ENCODE measurements around the gene DBNDD1. TPM values are rescaled to one million over a fixed set of nuclear protein-coding genes. Genes with fewer than 3 reads are reported as not detected.
"Not testable (repeated sequence)": the region's sequence is repeated elsewhere in the genome, so short reads cannot be mapped to it uniquely, and the experiment has no call there.

Gene DBNDD1
- total RNA-seq, 2 experiments from 2014 or later = not detected

DNA sequence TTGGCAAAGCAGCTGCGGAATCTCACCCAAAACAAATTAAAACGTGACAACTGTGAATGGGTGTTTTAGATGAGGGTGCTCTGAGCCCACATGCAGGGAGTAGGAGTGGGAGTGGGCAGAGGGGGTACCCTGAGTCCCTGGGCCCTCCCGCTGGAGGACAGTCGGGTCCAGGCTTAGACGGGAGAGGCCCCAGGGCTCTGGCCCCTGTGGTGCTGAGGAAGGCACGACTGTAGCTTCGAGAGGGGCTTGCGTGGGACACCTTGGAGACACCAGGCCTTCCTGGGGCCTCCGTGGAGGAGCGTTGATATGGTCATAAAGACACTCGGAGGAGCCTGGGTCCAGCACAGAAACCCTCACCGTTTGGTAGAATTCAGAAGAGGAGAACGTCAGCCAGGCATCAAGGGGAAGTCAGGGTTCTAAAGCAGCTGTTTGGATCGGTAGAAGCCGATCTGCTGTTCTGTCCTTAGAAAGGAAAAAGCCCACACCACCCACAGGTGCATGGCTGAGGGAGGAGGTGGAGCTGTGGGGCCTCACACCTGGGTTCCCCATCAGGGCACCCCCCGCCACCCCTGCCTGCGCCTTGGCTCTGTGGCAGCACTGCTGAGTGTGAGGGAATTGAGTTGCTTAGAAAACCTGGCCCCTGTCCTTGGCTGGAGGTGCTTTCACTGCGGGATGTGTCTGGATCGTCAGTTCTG lies 18.4 kb downstream of the DBNDD1 start:
- ATAC-seq (no peak), DNase-seq (no peak)
- CTCF ChIA-PET = no interaction called here
- peaks cover 5% of the 10 kb centered on the region for H3K4me1 Mint-ChIP-seq
- H3K27ac Mint-ChIP-seq = no peak overlapping the region
- peaks cover 7% of the 10 kb centered on the region for H3K9me3 Mint-ChIP-seq (ENCODE audit: low read depth)
- no peak overlapping the region for H3K4me3 Mint-ChIP-seq
- no peaks in the 10 kb centered on the region for H3K27me3 Mint-ChIP-seq
- H3K36me3 Mint-ChIP-seq = peaks cover 29% of the 10 kb centered on the region

DNA sequence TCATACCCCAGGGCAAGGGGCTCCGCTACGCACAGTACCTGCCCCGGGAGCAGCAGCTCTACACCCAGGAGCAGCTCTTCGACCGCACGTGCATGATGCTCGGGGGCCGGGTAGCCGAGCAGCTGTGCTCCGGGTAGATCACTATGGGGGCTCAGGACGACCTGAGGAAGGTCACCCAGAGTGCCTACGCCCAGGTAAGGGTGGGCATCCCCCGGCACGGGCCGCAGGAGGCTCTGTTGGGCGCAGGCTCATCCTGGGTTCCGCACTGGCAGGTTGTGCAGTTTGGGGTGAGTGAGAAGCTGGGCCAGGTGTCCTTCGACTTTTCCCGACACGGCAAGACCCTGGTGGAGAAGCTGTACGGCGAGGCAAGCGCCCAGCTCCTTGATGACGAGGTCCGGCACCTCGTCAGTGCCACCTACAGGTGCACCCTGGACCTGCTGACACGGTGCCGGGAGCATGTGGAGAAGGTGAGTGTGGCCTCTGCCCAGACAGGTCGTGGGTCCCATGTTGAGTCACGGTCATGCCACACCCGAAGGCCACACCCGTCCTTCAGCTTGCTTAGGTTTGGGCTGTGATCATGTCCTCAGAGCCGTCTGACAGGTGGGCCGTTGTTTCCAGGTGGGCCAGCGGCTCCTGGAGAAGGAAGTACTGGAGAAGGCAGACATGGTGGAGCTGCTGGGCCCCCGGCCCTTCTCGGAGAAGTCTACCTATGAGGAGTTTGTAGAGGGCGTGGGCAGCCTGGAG lies 19.3 kb downstream of the DBNDD1 start:
- H3K36me3 Mint-ChIP-seq = peaks cover 38% of the 10 kb centered on the region
- CTCF ChIA-PET = no interaction called here

DNA sequence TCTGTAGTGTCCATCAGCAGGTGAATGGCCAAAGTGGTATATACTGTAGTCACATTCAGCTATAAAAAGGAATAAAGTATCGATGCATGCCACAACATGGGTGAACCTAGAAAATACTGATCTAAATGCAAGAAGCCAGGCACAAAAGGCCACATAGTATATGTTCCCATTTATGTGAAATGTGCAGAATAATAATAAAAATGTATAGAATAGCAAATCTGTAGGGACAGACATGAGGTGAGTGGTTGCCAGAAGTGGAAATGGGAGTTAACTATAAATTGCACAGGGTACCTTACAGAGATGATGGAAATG lies 23.1 kb downstream of the DBNDD1 start:
- peak overlapping the region; percentile 91 for H3K27ac Mint-ChIP-seq
- ATAC-seq (no peak), DNase-seq (no peak)
- H3K36me3 Mint-ChIP-seq = peaks cover 74% of the 10 kb centered on the region
- peaks cover 33% of the 10 kb centered on the region for H3K9me3 Mint-ChIP-seq (ENCODE audit: low read depth)
- H3K4me3 Mint-ChIP-seq = peak overlapping the region; percentile 41
- H3K27me3 Mint-ChIP-seq = no peaks in the 10 kb centered on the region
- CTCF ChIA-PET = interaction anchor here (1.5 kb wide), 1 partner anchor 24 kb away, joined by 3 read pairs; the partner anchor contains the start of gene DBNDD1
- H3K4me1 Mint-ChIP-seq = peaks cover 15% of the 10 kb centered on the region

More for the DNA sequence above, 19.3 kb downstream of the DBNDD1 start:
- no peaks in the 10 kb centered on the region for H3K27me3 Mint-ChIP-seq
- H3K9me3 Mint-ChIP-seq (ENCODE audit: low read depth) = peaks cover 16% of the 10 kb centered on the region
- no peak overlapping the region for H3K27ac Mint-ChIP-seq
- H3K4me1 Mint-ChIP-seq = peaks cover 9% of the 10 kb centered on the region
- no peak for DNase-seq
- H3K4me3 Mint-ChIP-seq = no peak overlapping the region
- ATAC-seq = no peak

DNA sequence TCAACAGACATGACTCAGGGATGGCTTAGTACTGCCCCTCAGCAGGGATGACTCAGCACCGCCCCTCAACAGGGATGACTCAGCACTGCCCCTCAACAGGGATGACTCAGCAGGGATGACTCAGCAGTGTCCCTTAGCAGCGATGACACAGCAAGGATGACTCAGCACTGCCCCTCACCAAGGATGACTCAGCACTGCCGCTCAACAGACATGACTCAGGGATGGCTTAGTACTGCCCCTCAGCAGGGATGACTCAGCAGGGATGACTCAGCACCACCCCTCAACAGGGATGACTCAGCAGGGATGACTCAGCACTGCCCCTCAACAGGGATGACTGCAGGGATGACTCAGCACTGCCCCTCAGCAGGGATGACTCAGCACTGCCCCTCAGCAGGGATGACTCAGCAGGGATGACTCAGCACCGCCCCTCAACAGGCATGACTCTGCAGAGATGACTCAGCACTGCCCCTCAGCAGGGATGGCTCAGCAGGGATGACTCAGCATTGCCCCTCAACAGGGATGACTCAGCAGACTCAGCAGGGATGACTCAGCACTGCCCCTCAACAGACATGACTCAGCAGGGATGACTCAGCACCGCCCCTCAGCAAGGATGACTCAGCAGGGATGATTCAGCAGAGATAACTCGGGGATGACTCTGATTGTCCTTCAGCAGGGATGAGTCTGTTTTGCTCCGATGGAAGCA lies 23.6 kb downstream of the DBNDD1 start:
- Mint-ChIP-seq H3K27ac (peak overlapping the region; percentile 91), H3K36me3 (peaks cover 79% of the 10 kb centered on the region), H3K9me3 (ENCODE audit: low read depth) (peaks cover 34% of the 10 kb centered on the region), H3K4me1 (peaks cover 15% of the 10 kb centered on the region), H3K4me3 (peak overlapping the region; percentile 41)
- H3K27me3 Mint-ChIP-seq, CTCF ChIA-PET: not testable (repeated sequence)
- DNase-seq = peak; percentile 88
- peak; percentile 69 for ATAC-seq

DNA sequence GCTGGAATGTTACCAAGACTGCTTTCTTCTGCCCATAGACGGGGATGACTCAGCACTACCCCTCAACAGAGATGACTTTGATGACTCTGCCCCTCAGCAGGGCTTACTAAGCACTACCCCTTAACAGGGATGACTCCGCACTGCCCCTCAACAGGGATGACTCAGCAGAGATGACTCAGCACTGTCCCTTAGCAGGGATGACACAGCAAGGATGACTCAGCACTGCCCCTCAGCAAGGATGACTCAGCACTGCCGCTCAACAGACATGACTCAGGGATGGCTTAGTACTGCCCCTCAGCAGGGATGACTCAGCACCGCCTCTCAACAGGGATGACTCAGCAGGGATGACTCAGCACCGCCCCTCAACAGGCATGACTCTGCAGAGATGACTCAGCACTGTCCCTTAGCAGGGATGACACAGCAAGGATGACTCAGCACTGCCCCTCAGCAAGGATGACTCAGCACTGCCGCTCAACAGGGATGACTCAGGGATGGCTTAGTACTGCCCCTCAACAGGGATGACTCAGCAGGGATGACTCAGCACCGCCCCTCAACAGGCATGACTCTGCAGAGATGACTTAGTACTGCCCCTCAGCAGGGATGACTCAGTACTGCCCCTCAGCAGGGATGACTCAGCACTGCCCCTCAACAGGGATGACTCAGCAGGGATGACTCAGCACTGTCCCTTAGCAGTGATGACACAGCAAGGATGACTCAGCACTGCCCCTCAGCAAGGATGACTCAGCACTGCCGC lies 24.4 kb downstream of the DBNDD1 start:
- not testable (repeated sequence) for H3K4me3 Mint-ChIP-seq

DNA sequence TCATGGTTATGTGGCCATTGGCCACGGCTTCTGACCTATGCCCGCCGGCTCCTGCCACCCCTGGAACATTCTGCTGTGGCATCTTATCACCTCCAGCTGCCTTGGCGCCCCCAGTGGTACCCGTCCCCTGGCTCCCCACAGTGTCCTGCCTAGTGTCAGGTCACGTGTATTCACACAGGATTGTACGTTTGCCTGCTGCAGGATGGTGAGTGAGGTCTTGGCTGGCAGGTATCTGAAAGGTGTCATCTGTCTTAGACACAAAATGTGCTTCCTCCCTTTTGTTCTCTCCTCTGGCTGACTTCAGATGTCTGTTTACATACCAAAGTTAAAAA lies 24.9 kb downstream of the DBNDD1 start:
- Mint-ChIP-seq H3K4me1 (peaks cover 15% of the 10 kb centered on the region), H3K4me3 (no peak overlapping the region), H3K9me3 (ENCODE audit: low read depth) (peaks cover 34% of the 10 kb centered on the region), H3K27ac (peak overlapping the region; percentile 91), H3K27me3 (no peaks in the 10 kb centered on the region), H3K36me3 (peaks cover 81% of the 10 kb centered on the region)
- no peak for ATAC-seq
- DNase-seq = no peak
- CTCF ChIA-PET = no interaction called here

More for the DNA sequence above, 24.4 kb downstream of the DBNDD1 start:
- peaks cover 81% of the 10 kb centered on the region for H3K36me3 Mint-ChIP-seq
- H3K27me3 Mint-ChIP-seq, CTCF ChIA-PET: not testable (repeated sequence)
- H3K4me1 Mint-ChIP-seq = peaks cover 15% of the 10 kb centered on the region
- peak overlapping the region; percentile 91 for H3K27ac Mint-ChIP-seq
- peak; percentile 87 for DNase-seq
- peak; percentile 61 for ATAC-seq
- peaks cover 34% of the 10 kb centered on the region for H3K9me3 Mint-ChIP-seq (ENCODE audit: low read depth)

DNA sequence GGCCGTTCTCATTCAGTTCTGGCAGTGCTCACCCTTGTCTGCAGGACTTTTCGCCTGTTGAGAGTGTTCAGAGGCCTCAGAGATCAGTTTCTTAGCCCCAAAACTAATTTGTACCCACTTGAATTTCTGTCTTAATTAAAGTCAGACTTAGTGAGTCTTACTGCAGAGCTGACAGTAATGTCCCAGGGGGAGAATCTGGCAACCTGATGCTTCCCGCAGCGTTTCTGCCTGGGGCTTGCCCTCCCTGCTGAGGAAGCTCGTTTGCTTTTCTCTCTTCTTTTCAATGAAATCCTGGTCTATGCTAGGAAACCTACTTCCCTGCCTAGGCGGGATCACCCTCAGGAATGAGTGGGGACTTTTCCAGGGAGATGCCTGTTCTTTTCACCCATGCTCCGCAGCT lies 25.3 kb downstream of the DBNDD1 start:
- Mint-ChIP-seq H3K27me3 (no peaks in the 10 kb centered on the region), H3K4me1 (peaks cover 15% of the 10 kb centered on the region), H3K27ac (peak overlapping the region; percentile 91), H3K9me3 (ENCODE audit: low read depth) (peaks cover 34% of the 10 kb centered on the region), H3K36me3 (peaks cover 84% of the 10 kb centered on the region), H3K4me3 (no peak overlapping the region)
- no peak for DNase-seq
- ATAC-seq = no peak
- CTCF ChIA-PET = no interaction called here

DNA sequence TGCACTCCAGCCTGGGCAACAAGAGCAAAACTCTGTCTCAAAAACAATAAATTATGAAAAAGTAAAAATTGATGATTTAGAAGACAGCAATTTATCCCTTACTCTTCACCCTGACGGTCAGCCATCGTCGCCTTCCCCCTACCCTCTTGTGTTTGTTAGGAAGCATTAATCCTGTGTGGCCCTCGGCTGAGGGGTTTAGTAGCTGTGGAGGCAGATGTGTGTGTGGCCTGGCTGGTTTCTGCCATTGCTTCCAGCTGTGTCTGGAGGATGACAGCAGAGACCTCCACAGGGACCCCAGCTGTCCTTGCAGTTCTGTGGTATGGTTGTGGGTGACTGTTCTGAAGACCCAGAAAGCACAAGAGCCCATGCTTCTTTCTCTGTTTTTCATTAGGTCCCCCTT lies 25.9 kb downstream of the DBNDD1 start:
- CTCF ChIA-PET = no interaction called here
- Mint-ChIP-seq H3K27me3 (no peaks in the 10 kb centered on the region), H3K27ac (no peak overlapping the region)

DNA sequence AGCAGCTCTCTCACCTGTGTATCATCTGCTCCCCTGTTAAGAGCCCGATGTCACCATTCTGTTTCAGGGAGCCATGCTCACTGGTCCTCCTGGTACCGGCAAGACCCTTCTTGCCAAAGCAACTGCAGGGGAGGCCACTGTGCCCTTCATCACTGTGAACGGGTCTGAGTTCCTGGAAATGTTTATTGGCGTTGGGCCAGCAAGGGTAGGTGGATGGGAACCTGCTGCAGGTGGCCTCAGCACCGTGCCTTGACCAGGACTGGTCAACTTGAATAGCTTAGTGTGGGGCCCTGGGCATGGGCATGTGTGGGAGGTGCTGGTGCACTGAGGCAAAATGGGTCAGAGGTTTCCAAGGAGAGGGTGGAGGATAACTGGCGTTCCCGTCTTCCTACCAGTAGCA lies 28.5 kb downstream of the DBNDD1 start:
- no peak for ATAC-seq
- Mint-ChIP-seq H3K27ac (no peak overlapping the region), H3K9me3 (ENCODE audit: low read depth) (peaks cover 26% of the 10 kb centered on the region), H3K36me3 (peaks cover 80% of the 10 kb centered on the region), H3K27me3 (no peaks in the 10 kb centered on the region), H3K4me3 (no peak overlapping the region), H3K4me1 (peaks cover 9% of the 10 kb centered on the region)
- CTCF ChIA-PET = no interaction called here
- no peak for DNase-seq

More for the DNA sequence above, 25.9 kb downstream of the DBNDD1 start:
- H3K9me3 Mint-ChIP-seq (ENCODE audit: low read depth) = peaks cover 34% of the 10 kb centered on the region
- no peak overlapping the region for H3K4me3 Mint-ChIP-seq
- H3K4me1 Mint-ChIP-seq = peaks cover 15% of the 10 kb centered on the region
- DNase-seq = no peak
- ATAC-seq = no peak
- H3K36me3 Mint-ChIP-seq = peaks cover 83% of the 10 kb centered on the region

DNA sequence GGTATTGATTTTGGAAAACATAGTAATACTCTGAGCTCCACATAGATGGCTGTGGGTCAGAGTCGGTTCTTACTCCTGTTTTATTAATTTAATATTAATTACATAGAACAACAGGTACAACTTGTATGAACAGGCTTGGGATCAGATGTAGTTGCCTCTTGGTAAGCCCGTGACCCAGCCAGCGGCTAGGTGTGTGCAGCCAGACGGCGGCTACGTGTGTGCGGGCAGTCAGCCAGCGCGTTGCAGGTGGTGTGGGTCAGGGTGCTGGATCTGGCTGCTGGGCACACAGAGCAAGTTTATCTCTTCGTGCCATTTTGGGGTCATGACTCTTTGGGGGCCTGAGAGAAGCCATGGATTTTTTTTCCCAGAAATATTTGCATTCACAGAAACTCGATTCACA lies 30.3 kb downstream of the DBNDD1 start:
- Mint-ChIP-seq H3K4me3 (no peak overlapping the region), H3K36me3 (peaks cover 74% of the 10 kb centered on the region)
- CTCF ChIA-PET = no interaction called here

DNA sequence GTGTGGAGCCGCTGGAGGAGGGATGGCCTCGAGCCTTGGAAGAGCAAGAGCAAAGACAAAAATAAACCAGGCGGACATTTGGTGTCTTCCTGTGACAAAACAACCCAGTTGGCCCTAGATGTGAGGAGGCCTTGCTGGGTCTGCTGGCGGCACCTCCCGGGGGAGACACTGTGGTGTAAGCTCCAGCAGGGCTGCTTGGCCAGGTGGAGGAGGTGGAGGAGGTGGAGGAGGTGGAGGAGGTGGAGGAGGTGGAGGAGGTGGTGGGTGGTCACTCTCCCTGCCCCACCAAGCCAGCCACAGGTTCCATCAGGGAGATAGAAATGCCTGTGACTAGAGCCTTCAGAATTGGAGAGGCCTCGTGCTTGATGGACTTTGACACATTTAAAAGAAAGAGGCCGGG lies 32.1 kb downstream of the DBNDD1 start:
- Mint-ChIP-seq H3K36me3 (peaks cover 65% of the 10 kb centered on the region), H3K4me3 (no peak overlapping the region), H3K27me3 (no peaks in the 10 kb centered on the region), H3K9me3 (ENCODE audit: low read depth) (peaks cover 5% of the 10 kb centered on the region), H3K4me1 (peaks cover 16% of the 10 kb centered on the region), H3K27ac (no peak overlapping the region)
- DNase-seq (no peak), ATAC-seq (no peak)
- CTCF ChIA-PET = no interaction called here

More for the DNA sequence above, 30.3 kb downstream of the DBNDD1 start:
- Mint-ChIP-seq H3K27ac (no peak overlapping the region), H3K9me3 (ENCODE audit: low read depth) (peaks cover 8% of the 10 kb centered on the region), H3K27me3 (no peaks in the 10 kb centered on the region), H3K4me1 (peaks cover 9% of the 10 kb centered on the region)
- no peak for DNase-seq
- ATAC-seq = no peak

DNA sequence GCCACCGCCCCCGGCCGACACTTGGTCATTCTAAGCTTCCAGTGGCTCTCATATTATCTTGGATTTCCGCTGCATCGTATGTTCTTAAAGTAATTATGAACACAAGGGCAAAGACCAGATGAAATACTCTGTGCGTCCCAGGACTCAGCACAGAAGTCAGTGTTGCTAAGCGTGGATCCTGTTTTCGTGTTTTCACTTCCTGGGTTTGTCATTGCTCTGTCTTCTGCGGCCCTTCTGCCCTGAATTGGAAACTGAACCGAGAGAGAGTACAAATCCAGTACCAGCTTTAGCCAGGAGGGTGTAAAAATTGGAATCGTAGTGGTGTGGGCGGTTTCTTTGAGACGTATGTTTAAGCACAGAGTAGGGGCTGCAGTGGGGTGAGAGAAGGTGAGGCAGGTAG lies 32.7 kb downstream of the DBNDD1 start:
- peaks cover 59% of the 10 kb centered on the region for H3K36me3 Mint-ChIP-seq
- CTCF ChIA-PET = no interaction called here
- H3K4me1 Mint-ChIP-seq = peaks cover 16% of the 10 kb centered on the region
- ATAC-seq (no peak), DNase-seq (no peak)
- no peak overlapping the region for H3K4me3 Mint-ChIP-seq
- no peak overlapping the region for H3K27ac Mint-ChIP-seq
- peaks cover 3% of the 10 kb centered on the region for H3K9me3 Mint-ChIP-seq (ENCODE audit: low read depth)
- H3K27me3 Mint-ChIP-seq = no peaks in the 10 kb centered on the region

DNA sequence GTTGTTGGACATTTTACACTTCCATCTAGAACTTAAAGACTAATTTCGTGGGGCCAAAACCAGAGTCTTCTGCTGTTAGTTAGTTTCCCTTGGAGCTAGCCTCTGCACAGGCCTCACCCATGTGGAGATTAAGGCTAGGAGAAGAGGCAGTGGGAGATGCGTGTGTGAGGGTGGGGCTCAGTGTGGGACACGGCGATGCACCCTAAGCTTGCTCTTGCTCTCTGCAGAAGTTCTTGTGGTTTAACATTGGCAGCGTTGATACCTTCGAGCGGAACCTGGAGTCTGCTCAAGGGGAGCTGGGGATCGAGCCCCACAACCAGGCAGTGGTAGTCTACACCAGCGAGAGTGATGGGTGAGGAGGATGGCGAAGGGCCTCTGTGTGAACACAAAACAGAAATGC lies 34.0 kb downstream of the DBNDD1 start:
- no peak overlapping the region for H3K27ac Mint-ChIP-seq
- no peaks in the 10 kb centered on the region for H3K9me3 Mint-ChIP-seq (ENCODE audit: low read depth)
- no peaks in the 10 kb centered on the region for H3K27me3 Mint-ChIP-seq
- DNase-seq (no peak), ATAC-seq (no peak)
- H3K4me3 Mint-ChIP-seq = no peak overlapping the region
- CTCF ChIA-PET = no interaction called here
- peaks cover 49% of the 10 kb centered on the region for H3K36me3 Mint-ChIP-seq
- peaks cover 16% of the 10 kb centered on the region for H3K4me1 Mint-ChIP-seq
